OCI-LY7 (cell line): Measurements from ENCODE around the gene MTG1.

Source experiments
- EZH2phosphoT487 ChIP-seq: fragments of 200-600 bp; sonication (generic); IDR thresholded peaks from 2 replicates; pipeline ENCODE4 v1.6.1; 2018; ENCODE audit warnings: low read depth, borderline replicate concordance, mild to moderate bottlenecking, mixed run types, antibody characterized with exemption, low read length, moderate library complexity, mixed read lengths
- TF ChIP-seq, protein P1 (sequence below): fragments of 200-600 bp; sonication (generic); conservative IDR thresholded peaks from 2 replicates; pipeline ENCODE4 v1.5.1; 2014; ENCODE audit warnings: mild to moderate bottlenecking, antibody characterized with exemption, low read length, moderate library complexity, mixed read lengths

DNA sequence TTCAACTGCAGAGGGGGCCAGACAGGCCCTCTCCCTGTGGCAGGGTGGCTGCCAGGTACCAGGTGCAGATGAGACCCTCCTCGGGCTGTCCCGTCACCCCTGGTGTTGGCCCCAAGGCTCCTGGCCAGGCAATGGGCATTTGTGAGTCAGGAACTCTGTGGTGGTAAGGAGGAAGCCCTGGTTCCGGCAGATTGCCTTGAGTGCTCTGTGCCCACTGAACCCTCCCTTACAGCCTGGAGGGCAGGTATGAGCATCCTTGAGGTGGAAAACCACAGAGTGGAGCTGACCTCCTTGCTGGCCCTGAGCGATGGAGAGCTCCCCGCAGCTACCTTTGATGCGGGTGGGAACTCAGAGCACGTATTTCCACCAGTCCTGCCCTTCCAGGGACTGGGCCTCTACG, 12.9 kb upstream of the MTG1 start:
- TF ChIP-seq, protein P1, sequence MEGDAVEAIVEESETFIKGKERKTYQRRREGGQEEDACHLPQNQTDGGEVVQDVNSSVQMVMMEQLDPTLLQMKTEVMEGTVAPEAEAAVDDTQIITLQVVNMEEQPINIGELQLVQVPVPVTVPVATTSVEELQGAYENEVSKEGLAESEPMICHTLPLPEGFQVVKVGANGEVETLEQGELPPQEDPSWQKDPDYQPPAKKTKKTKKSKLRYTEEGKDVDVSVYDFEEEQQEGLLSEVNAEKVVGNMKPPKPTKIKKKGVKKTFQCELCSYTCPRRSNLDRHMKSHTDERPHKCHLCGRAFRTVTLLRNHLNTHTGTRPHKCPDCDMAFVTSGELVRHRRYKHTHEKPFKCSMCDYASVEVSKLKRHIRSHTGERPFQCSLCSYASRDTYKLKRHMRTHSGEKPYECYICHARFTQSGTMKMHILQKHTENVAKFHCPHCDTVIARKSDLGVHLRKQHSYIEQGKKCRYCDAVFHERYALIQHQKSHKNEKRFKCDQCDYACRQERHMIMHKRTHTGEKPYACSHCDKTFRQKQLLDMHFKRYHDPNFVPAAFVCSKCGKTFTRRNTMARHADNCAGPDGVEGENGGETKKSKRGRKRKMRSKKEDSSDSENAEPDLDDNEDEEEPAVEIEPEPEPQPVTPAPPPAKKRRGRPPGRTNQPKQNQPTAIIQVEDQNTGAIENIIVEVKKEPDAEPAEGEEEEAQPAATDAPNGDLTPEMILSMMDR: no peak
- TF ChIP-seq EZH2phosphoT487: no peak
